B cell (primary cell): ENCODE data around the gene GNAL.

Experiments
- CTCF ChIP-seq: fragments of 200-600 bp; IDR thresholded peaks from one replicate; pipeline ENCODE4 v1.8.0; 2022; ENCODE audit warnings: antibody characterized with exemption, mild to moderate bottlenecking
- EZH2 ChIP-seq: IDR thresholded peaks from 2 replicates; pipeline ENCODE4 v1.6.1; 2012; ENCODE audit warnings: borderline replicate concordance, low read depth, mild to moderate bottlenecking, moderate library complexity, low read length; ENCODE audit not compliant: insufficient read depth, poor library complexity, severe bottlenecking

GRCh38 chr18:11658019-11658418 lies 31.0 kb upstream of the GNAL start:
- TF ChIP-seq EZH2 (no peak), CTCF (no peak)
